ENCODE results near the gene TUBE1. TPM values are rescaled to one million over a fixed set of nuclear protein-coding genes. Genes with fewer than 3 reads are reported as not detected.

Gene TUBE1
- total and polyA plus RNA-seq, 2 donors (not counting 1 experiment from before 2014, with no cell fraction given): 10.8 to 48.6 TPM

DNA sequence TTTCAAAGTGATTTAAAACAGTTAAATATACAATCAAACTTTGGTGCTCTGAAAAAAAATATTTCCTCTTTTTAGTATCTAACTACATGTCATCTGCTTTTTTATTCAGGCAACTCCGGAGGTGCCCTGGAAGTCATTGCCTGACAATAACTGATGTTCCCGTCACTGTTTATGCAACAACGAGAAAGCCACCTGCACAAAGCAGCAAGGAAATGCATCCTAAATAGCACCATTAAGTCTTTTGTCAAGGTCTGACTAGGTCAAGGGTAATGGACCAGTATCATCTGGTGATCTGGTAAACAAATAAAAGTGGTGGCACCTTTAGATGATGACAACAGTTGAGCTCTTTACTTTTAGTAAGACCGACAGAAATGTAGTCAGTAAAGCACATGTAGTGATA lies 13.3 kb upstream of the TUBE1 start:
- Histone ChIP-seq H3K27me3 (ENCODE audit: control insufficient read depth, insufficient read depth, low read length) (no peaks in the 10 kb centered on the region), H3K4me3 (replicated peaks in 1 of 4; ENCODE audit: control extremely low read depth in 1 of 4, insufficient read depth in 1 of 4, low read depth in 3 of 4, low read length in 4 of 4) (no peak overlapping the region), H2AFZ (ENCODE audit: low read length) (no peak overlapping the region), H3K4me2 (ENCODE audit: extremely low read depth, insufficient read depth, low read length) (no peak overlapping the region), H3K36me3 (ENCODE audit: control insufficient read depth, insufficient read depth, low read length) (no peaks in the 10 kb centered on the region), H4K20me1 (ENCODE audit: control insufficient read depth, extremely low read depth, insufficient read depth, low read length) (no peaks in the 10 kb centered on the region), H3K79me2 (ENCODE audit: control insufficient read depth, insufficient read depth, low read length) (no peaks in the 10 kb centered on the region), H3K4me1 (ENCODE audit: control insufficient read depth, extremely low read depth, insufficient read depth, low read length) (no peaks in the 10 kb centered on the region), H3K27ac (ENCODE audit: insufficient read depth, low read length) (no peak overlapping the region), H3K9me3 (ENCODE audit: control insufficient read depth, insufficient read depth, low read depth, low read length) (no peaks in the 10 kb centered on the region), H3K9ac (ENCODE audit: insufficient read depth, low read length) (no peak overlapping the region)
- no peak for DNase-seq (ENCODE audit: low read depth in 2 of 2)
- no peak for TF ChIP-seq EZH2 (IDR thresholded peaks at IDR 0.05; ENCODE audit: low read length, missing control alignments)
- TF ChIP-seq, protein P1, sequence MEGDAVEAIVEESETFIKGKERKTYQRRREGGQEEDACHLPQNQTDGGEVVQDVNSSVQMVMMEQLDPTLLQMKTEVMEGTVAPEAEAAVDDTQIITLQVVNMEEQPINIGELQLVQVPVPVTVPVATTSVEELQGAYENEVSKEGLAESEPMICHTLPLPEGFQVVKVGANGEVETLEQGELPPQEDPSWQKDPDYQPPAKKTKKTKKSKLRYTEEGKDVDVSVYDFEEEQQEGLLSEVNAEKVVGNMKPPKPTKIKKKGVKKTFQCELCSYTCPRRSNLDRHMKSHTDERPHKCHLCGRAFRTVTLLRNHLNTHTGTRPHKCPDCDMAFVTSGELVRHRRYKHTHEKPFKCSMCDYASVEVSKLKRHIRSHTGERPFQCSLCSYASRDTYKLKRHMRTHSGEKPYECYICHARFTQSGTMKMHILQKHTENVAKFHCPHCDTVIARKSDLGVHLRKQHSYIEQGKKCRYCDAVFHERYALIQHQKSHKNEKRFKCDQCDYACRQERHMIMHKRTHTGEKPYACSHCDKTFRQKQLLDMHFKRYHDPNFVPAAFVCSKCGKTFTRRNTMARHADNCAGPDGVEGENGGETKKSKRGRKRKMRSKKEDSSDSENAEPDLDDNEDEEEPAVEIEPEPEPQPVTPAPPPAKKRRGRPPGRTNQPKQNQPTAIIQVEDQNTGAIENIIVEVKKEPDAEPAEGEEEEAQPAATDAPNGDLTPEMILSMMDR (conservative IDR thresholded peaks at IDR 0.05 in 1 of 2, IDR thresholded peaks at IDR 0.05 in 1 of 2; ENCODE audit: low read depth in 1 of 2, low read length in 2 of 2): no peak

DNA sequence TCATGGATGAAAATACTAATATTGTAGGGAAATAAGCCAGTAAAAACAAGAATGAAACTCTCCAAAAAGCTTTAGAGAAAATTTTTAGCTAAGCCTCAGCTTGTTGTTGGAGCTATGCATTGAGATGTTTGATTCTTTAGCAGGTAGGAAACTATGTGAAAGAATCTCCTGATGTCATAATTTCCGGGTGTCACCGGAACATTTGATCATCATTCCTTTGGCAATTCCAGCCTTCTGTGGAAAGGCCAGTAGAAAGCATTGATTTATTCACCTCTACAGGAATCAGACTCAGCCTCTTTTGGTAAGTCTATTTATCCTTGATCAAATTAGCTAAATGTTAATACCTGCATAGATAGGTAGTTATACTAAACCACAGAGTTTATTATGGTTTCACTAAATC lies 9.6 kb upstream of the TUBE1 start:
- H3K79me2 ChIP-seq (ENCODE audit: control insufficient read depth, insufficient read depth, low read length): no peaks in the 10 kb centered on the region
- H3K9ac ChIP-seq (ENCODE audit: insufficient read depth, low read length): no peak overlapping the region
- DNase-seq (ENCODE audit: low read depth in 2 of 2): no peak
- no peaks in the 10 kb centered on the region for H3K9me3 ChIP-seq (ENCODE audit: control insufficient read depth, insufficient read depth, low read depth, low read length)
- H4K20me1 ChIP-seq (ENCODE audit: control insufficient read depth, extremely low read depth, insufficient read depth, low read length): no peaks in the 10 kb centered on the region
- no peak overlapping the region for H3K27ac ChIP-seq (ENCODE audit: insufficient read depth, low read length)
- no peak overlapping the region for H3K4me2 ChIP-seq (ENCODE audit: extremely low read depth, insufficient read depth, low read length)
- no peaks in the 10 kb centered on the region for H3K27me3 ChIP-seq (ENCODE audit: control insufficient read depth, insufficient read depth, low read length)
- no peaks in the 10 kb centered on the region for H3K36me3 ChIP-seq (ENCODE audit: control insufficient read depth, insufficient read depth, low read length)
- H2AFZ ChIP-seq (ENCODE audit: low read length): no peak overlapping the region
- no peak overlapping the region for H3K4me3 ChIP-seq (replicated peaks in 1 of 4; ENCODE audit: control extremely low read depth in 1 of 4, insufficient read depth in 1 of 4, low read depth in 3 of 4, low read length in 4 of 4)
- H3K4me1 ChIP-seq (ENCODE audit: control insufficient read depth, extremely low read depth, insufficient read depth, low read length): no peaks in the 10 kb centered on the region
- TF ChIP-seq, protein P1 (conservative IDR thresholded peaks at IDR 0.05 in 1 of 2, IDR thresholded peaks at IDR 0.05 in 1 of 2; ENCODE audit: low read depth in 1 of 2, low read length in 2 of 2): no peak
- no peak for TF ChIP-seq EZH2 (IDR thresholded peaks at IDR 0.05; ENCODE audit: low read length, missing control alignments)

DNA sequence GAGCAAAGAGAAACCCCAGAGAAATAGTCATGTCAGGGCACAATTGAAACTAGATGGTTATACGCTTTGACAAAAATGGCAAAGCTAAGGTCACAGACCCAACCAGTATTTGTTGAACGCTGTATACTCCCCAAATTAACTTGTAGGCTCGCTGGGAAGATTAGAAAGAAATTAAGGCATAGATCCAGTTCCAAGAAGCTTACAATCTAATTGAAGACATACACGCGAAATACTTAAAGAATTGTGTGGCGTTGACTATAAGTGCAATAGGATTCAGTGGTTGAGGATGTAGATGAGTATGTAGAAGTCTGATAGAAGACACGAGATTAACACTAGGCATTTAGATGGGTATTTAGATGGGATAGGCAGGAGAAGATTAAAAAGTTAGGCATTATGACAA lies 634 bp upstream of the TUBE1 start:
- no peak for TF ChIP-seq EZH2 (IDR thresholded peaks at IDR 0.05; ENCODE audit: low read length, missing control alignments)
- TF ChIP-seq, protein P1 (conservative IDR thresholded peaks at IDR 0.05 in 1 of 2, IDR thresholded peaks at IDR 0.05 in 1 of 2; ENCODE audit: low read depth in 1 of 2, low read length in 2 of 2): no peak
- Histone ChIP-seq H3K4me3 (replicated peaks in 1 of 4; ENCODE audit: control extremely low read depth in 1 of 4, insufficient read depth in 1 of 4, low read depth in 3 of 4, low read length in 4 of 4) (peak overlapping the region; percentile 71 to 99 (median 77)), H3K27ac (ENCODE audit: insufficient read depth, low read length) (peak overlapping the region; percentile 82)

More for the DNA sequence above, 634 bp upstream of the TUBE1 start:
- no peaks in the 10 kb centered on the region for H3K36me3 ChIP-seq (ENCODE audit: control insufficient read depth, insufficient read depth, low read length)
- H3K79me2 ChIP-seq (ENCODE audit: control insufficient read depth, insufficient read depth, low read length): no peaks in the 10 kb centered on the region
- H3K9me3 ChIP-seq (ENCODE audit: control insufficient read depth, insufficient read depth, low read depth, low read length): no peaks in the 10 kb centered on the region
- H2AFZ ChIP-seq (ENCODE audit: low read length): peak overlapping the region; percentile 83
- no peaks in the 10 kb centered on the region for H4K20me1 ChIP-seq (ENCODE audit: control insufficient read depth, extremely low read depth, insufficient read depth, low read length)
- H3K4me1 ChIP-seq (ENCODE audit: control insufficient read depth, extremely low read depth, insufficient read depth, low read length): no peaks in the 10 kb centered on the region
- H3K27me3 ChIP-seq (ENCODE audit: control insufficient read depth, insufficient read depth, low read length): no peaks in the 10 kb centered on the region
- H3K4me2 ChIP-seq (ENCODE audit: extremely low read depth, insufficient read depth, low read length): peak overlapping the region; percentile 80
- DNase-seq (ENCODE audit: low read depth in 2 of 2): peak in 1 of 2 donors; percentile 6
- peak overlapping the region; percentile 72 for H3K9ac ChIP-seq (ENCODE audit: insufficient read depth, low read length)

Measured in fibroblast of lung (primary cell).